ENCODE measurements around the gene ATRX.

- no peak for TF ChIP-seq POLR2AphosphoS5 (IDR thresholded peaks at IDR 0.05; ENCODE audit: low read depth, low read length)
- TF ChIP-seq JUND (IDR thresholded peaks at IDR 0.05) = no peak
- TF ChIP-seq, protein P1, sequence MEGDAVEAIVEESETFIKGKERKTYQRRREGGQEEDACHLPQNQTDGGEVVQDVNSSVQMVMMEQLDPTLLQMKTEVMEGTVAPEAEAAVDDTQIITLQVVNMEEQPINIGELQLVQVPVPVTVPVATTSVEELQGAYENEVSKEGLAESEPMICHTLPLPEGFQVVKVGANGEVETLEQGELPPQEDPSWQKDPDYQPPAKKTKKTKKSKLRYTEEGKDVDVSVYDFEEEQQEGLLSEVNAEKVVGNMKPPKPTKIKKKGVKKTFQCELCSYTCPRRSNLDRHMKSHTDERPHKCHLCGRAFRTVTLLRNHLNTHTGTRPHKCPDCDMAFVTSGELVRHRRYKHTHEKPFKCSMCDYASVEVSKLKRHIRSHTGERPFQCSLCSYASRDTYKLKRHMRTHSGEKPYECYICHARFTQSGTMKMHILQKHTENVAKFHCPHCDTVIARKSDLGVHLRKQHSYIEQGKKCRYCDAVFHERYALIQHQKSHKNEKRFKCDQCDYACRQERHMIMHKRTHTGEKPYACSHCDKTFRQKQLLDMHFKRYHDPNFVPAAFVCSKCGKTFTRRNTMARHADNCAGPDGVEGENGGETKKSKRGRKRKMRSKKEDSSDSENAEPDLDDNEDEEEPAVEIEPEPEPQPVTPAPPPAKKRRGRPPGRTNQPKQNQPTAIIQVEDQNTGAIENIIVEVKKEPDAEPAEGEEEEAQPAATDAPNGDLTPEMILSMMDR (IDR thresholded peaks at IDR 0.05) = no peak
- TF ChIP-seq, protein P2, sequence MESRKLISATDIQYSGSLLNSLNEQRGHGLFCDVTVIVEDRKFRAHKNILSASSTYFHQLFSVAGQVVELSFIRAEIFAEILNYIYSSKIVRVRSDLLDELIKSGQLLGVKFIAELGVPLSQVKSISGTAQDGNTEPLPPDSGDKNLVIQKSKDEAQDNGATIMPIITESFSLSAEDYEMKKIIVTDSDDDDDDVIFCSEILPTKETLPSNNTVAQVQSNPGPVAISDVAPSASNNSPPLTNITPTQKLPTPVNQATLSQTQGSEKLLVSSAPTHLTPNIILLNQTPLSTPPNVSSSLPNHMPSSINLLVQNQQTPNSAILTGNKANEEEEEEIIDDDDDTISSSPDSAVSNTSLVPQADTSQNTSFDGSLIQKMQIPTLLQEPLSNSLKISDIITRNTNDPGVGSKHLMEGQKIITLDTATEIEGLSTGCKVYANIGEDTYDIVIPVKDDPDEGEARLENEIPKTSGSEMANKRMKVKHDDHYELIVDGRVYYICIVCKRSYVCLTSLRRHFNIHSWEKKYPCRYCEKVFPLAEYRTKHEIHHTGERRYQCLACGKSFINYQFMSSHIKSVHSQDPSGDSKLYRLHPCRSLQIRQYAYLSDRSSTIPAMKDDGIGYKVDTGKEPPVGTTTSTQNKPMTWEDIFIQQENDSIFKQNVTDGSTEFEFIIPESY (IDR thresholded peaks at IDR 0.05; ENCODE audit: borderline replicate concordance, low read depth) = no peak
- no peak for TF ChIP-seq MEF2A (IDR thresholded peaks at IDR 0.05; ENCODE audit: borderline replicate concordance, low read depth)
- TF ChIP-seq PBX3 (IDR thresholded peaks at IDR 0.05) = no peak
- TF ChIP-seq TAF1 (IDR thresholded peaks at IDR 0.05; ENCODE audit: borderline replicate concordance, low read depth, low read length) = no peak
- no peak for TF ChIP-seq SIN3A (IDR thresholded peaks at IDR 0.05; ENCODE audit: borderline replicate concordance, low read depth, low read length)
- no peak for TF ChIP-seq RCOR1 (IDR thresholded peaks at IDR 0.05; ENCODE audit: low read length)
- TF ChIP-seq SMC3 (IDR thresholded peaks at IDR 0.05; ENCODE audit: low read depth, low read length) = no peak
- TF ChIP-seq EZH2phosphoT487 (IDR thresholded peaks at IDR 0.05; ENCODE audit: borderline replicate concordance, low read depth) = no peak
Measured at GRCh38 chrX:77595848-77596247, 190.2 kb downstream of the ATRX start.

Measured in SK-N-SH (cell line).